ENCODE results near the gene TPRG1. TPM values are rescaled to one million over a fixed set of nuclear protein-coding genes. Genes with fewer than 3 reads are reported as not detected.

The TPRG1 gene
- total and polyA plus RNA-seq, 9 of the 15 experiments (the other 6 are each of a cell fraction or from before 2014, with no cell fraction given): 0.01 TPM; not detected in 8

GRCh38 chr3:189344996-189345395 is 173.2 kb downstream of the TPRG1 start:
- intact Hi-C loops (cut with micrococcal nuclease): no loop called here
- H4K20me1 ChIP-seq (replicated peaks; ENCODE audit: control insufficient read depth, insufficient read depth, low read length): no peaks in the 10 kb centered on the region
- H2AFZ ChIP-seq (ENCODE audit: low read depth, low read length): no peak overlapping the region
- TF ChIP-seq MIER1 (IDR thresholded peaks at IDR 0.05; ENCODE audit: low read depth) (no peak), SIN3B (IDR thresholded peaks at IDR 0.05; ENCODE audit: low read depth) (no peak), CHD1 (IDR thresholded peaks at IDR 0.05; ENCODE audit: low read length) (no peak), ZBTB33 (CRISPR knock-in tag; IDR thresholded peaks at IDR 0.05) (no peak)
- DNase-seq (ENCODE audit: extremely low read depth in 1 of 4, low spot score in 3 of 4): no peak
- H3K27ac ChIP-seq (ENCODE audit: extremely low read depth, low read depth, low read length): no peak overlapping the region
- no peak overlapping the region for H3K9ac ChIP-seq (ENCODE audit: insufficient read depth in 1 of 2, low read depth in 2 of 2, low read length in 2 of 2)
- no peaks in the 10 kb centered on the region for H3K36me3 ChIP-seq (ENCODE audit: control insufficient read depth, insufficient read depth, low read length)
- H3K4me3 ChIP-seq: no peak overlapping the region
- in situ Hi-C loops (cut with MboI): no loop called here
- ChIA-PET POLR2A (no interaction called here), CTCF (ENCODE audit: low intra/inter-chr PET ratio) (no interaction called here)
- H3K9me1 ChIP-seq (ENCODE audit: control insufficient read depth, insufficient read depth, low read length): no peaks in the 10 kb centered on the region
- 3% methylated on average over 5 of the region's 5 CpGs for WGBS (ENCODE audit: insufficient coverage, low coverage, missing lambda C conversion rate)
- no peaks in the 10 kb centered on the region for H3K9me3 ChIP-seq (replicated peaks; ENCODE audit: control insufficient read depth, insufficient read depth, low read depth, low read length)
- FAIRE-seq: no peak
- no TSS peak for BruUV-seq (replicated peaks)
- H3K27me3 ChIP-seq (ENCODE audit: control insufficient read depth in 2 of 2, insufficient read depth in 2 of 2, low read length in 2 of 2): no peaks in the 10 kb centered on the region
- H3K4me1 ChIP-seq (replicated peaks in 1 of 2; ENCODE audit: control insufficient read depth in 2 of 2, insufficient read depth in 2 of 2, low read length in 2 of 2): no peaks in the 10 kb centered on the region
- H3K79me2 ChIP-seq (ENCODE audit: control insufficient read depth, insufficient read depth, low read length): no peaks in the 10 kb centered on the region
- no peak for ATAC-seq
- no peak overlapping the region for H3K4me2 ChIP-seq (ENCODE audit: insufficient read depth, low read length)

- no peak for TF ChIP-seq ZBTB49 (CRISPR knock-in tag; IDR thresholded peaks at IDR 0.05; ENCODE audit: borderline replicate concordance)
- H4K20me1 ChIP-seq (replicated peaks; ENCODE audit: control insufficient read depth, insufficient read depth, low read length): no peaks in the 10 kb centered on the region
- FAIRE-seq: no peak
- no peaks in the 10 kb centered on the region for H3K4me1 ChIP-seq (replicated peaks in 1 of 2; ENCODE audit: control insufficient read depth in 2 of 2, insufficient read depth in 2 of 2, low read length in 2 of 2)
- no peaks in the 10 kb centered on the region for H3K79me2 ChIP-seq (ENCODE audit: control insufficient read depth, insufficient read depth, low read length)
- POLR2A ChIA-PET: no interaction called here
- intact Hi-C loops (cut with micrococcal nuclease) (no loop called here), in situ Hi-C loops (cut with MboI) (no loop called here)
- H3K4me3 ChIP-seq: no peak overlapping the region
- H3K9me1 ChIP-seq (ENCODE audit: control insufficient read depth, insufficient read depth, low read length): no peaks in the 10 kb centered on the region
- no peak overlapping the region for H3K4me2 ChIP-seq (ENCODE audit: insufficient read depth, low read length)
- DNase-seq (ENCODE audit: extremely low read depth in 1 of 4, low spot score in 3 of 4): no peak
- H3K9me3 ChIP-seq (replicated peaks; ENCODE audit: control insufficient read depth, insufficient read depth, low read depth, low read length): no peaks in the 10 kb centered on the region
- H3K36me3 ChIP-seq (ENCODE audit: control insufficient read depth, insufficient read depth, low read length): no peaks in the 10 kb centered on the region
- no peak overlapping the region for H3K9ac ChIP-seq (ENCODE audit: insufficient read depth in 1 of 2, low read depth in 2 of 2, low read length in 2 of 2)
- no peak overlapping the region for H2AFZ ChIP-seq (ENCODE audit: low read depth, low read length)
- no peak for ATAC-seq
- WGBS (ENCODE audit: insufficient coverage, low coverage, missing lambda C conversion rate): 0% methylated on average over 3 of the region's 3 CpGs
- no peaks in the 10 kb centered on the region for H3K27me3 ChIP-seq (ENCODE audit: control insufficient read depth in 2 of 2, insufficient read depth in 2 of 2, low read length in 2 of 2)
- no TSS peak for BruUV-seq (replicated peaks)
- no peak overlapping the region for H3K27ac ChIP-seq (ENCODE audit: extremely low read depth, low read depth, low read length)
- CTCF ChIA-PET (ENCODE audit: low intra/inter-chr PET ratio): no interaction called here
These were observed 178.0 kb downstream of the TPRG1 start for GRCh38 chr3:189349772-189350171.

Measured in K562 (cell line).